WTC11 (cell line): Measurements from ENCODE around the gene EHBP1. TPM values are rescaled to one million over a fixed set of nuclear protein-coding genes. Genes with fewer than 3 reads are reported as not detected.

Experiments used
- ATAC-seq: fragments of 200-7000 bp; cut with Tn5 transposase; 2 replicates; pipeline ENCODE4 v1.10.0; 2021; ENCODE audit warnings: mild to moderate bottlenecking, moderate library complexity
- CTCF ChIA-PET: fragments of 300-600 bp; sonication (Branson Sonifier 250); formaldehyde crosslinking; loops from one replicate; lab custom pipeline; 2021; ENCODE audit warnings: antibody characterized with exemption; lab: Charles Lee
- POLR2A ChIA-PET: fragments of 350-600 bp; sonication (Branson Sonifier 250); formaldehyde crosslinking; loops from one replicate; lab custom pipeline; 2021; ENCODE audit warnings: antibody characterized with exemption; lab: Charles Lee
- DNase-seq: peaks from one replicate; pipeline ENCODE4 v3.0.0; 2021; ENCODE audit warnings: low spot score
- H3K27ac Mint-ChIP-seq: 2 replicates; pipeline ENCODE4 v1.8.0; 2021; ENCODE audit warnings: mixed read lengths
- H3K27me3 Mint-ChIP-seq: 2 replicates; pipeline ENCODE4 v1.8.0; 2021; ENCODE audit warnings: low read depth, mild to moderate bottlenecking, moderate library complexity, mixed read lengths
- H3K36me3 Mint-ChIP-seq: 2 replicates; pipeline ENCODE4 v1.8.0; 2021; ENCODE audit warnings: mixed read lengths
- H3K4me1 Mint-ChIP-seq: 2 replicates; pipeline ENCODE4 v1.8.0; 2022; ENCODE audit warnings: mixed read lengths
- H3K4me3 Mint-ChIP-seq: 2 replicates; pipeline ENCODE4 v1.8.0; 2021; ENCODE audit warnings: mild to moderate bottlenecking, moderate library complexity, mixed read lengths
- H3K9me3 Mint-ChIP-seq: 2 replicates; pipeline ENCODE4 v1.8.0; 2021; ENCODE audit warnings: mixed read lengths
- CREM ChIP-seq: sonication (generic); formaldehyde crosslinking; IDR thresholded peaks from 2 replicates; pipeline ENCODE4 v1.8.1; 2022; ENCODE audit warnings: mild to moderate bottlenecking, missing genetic modification reagents, moderate library complexity
- EMX1 ChIP-seq: fragments of 250-450 bp; sonication (Bioruptor Pico); IDR thresholded peaks from 2 replicates; pipeline ENCODE4 v1.8.0; 2021; ENCODE audit warnings: mild to moderate bottlenecking
- ESRRA ChIP-seq: sonication (generic); formaldehyde crosslinking; IDR thresholded peaks from 2 replicates; pipeline ENCODE4 v1.8.1; 2022; ENCODE audit warnings: mild to moderate bottlenecking, missing genetic modification reagents, borderline replicate concordance
- ETV6 ChIP-seq: sonication (generic); formaldehyde crosslinking; IDR thresholded peaks from 2 replicates; pipeline ENCODE4 v1.8.1; 2022; ENCODE audit warnings: mild to moderate bottlenecking, missing genetic modification reagents
- FOXP1 ChIP-seq: sonication (generic); formaldehyde crosslinking; IDR thresholded peaks from 2 replicates; pipeline ENCODE4 v1.8.0; 2022; ENCODE audit warnings: missing genetic modification reagents, mild to moderate bottlenecking, moderate library complexity, borderline replicate concordance
- NR1H2 ChIP-seq: sonication (generic); formaldehyde crosslinking; IDR thresholded peaks from 2 replicates; pipeline ENCODE4 v1.9.0; 2021; ENCODE audit warnings: mild to moderate bottlenecking, moderate library complexity, missing genetic modification reagents
- TEAD1 ChIP-seq: sonication (generic); formaldehyde crosslinking; IDR thresholded peaks from 2 replicates; pipeline ENCODE4 v1.8.0; 2022; ENCODE audit warnings: mild to moderate bottlenecking, missing genetic modification reagents
- ZNF219 ChIP-seq: sonication (generic); formaldehyde crosslinking; IDR thresholded peaks from 2 replicates; pipeline ENCODE4 v1.8.0; 2023; ENCODE audit warnings: missing genetic modification reagents, mild to moderate bottlenecking, borderline replicate concordance
- ZNF263 ChIP-seq: sonication (generic); formaldehyde crosslinking; IDR thresholded peaks from 2 replicates; pipeline ENCODE4 v1.8.1; 2022; ENCODE audit warnings: low read depth, mild to moderate bottlenecking, moderate library complexity, missing genetic modification reagents
- ZNF423 ChIP-seq: fragments of 250-450 bp; sonication (Bioruptor Pico); IDR thresholded peaks from 2 replicates; pipeline ENCODE4 v2.1.2; 2022; ENCODE audit warnings: mild to moderate bottlenecking, moderate library complexity
- total RNA-seq: library from RNA; stranded (reverse); gene quantifications from 3 replicates; pipeline ENCODE4 v1.2.3, GENCODE V29; 2021
- TF ChIP-seq, protein P1 (sequence below): fragments of 250-450 bp; sonication (Bioruptor Pico); IDR thresholded peaks from 2 replicates; pipeline ENCODE4 v2.1.2; 2022; ENCODE audit warnings: mild to moderate bottlenecking, moderate library complexity
- TF ChIP-seq, protein P2 (sequence below): sonication (generic); formaldehyde crosslinking; IDR thresholded peaks from 2 replicates; pipeline ENCODE4 v1.8.1; 2022; ENCODE audit warnings: missing genetic modification reagents, borderline replicate concordance
- TF ChIP-seq, protein P3 (sequence below): sonication (generic); formaldehyde crosslinking; IDR thresholded peaks from 2 replicates; pipeline ENCODE4 v1.8.0; 2023; ENCODE audit warnings: missing genetic modification reagents
- TF ChIP-seq, protein P4 (sequence below): fragments of 250-450 bp; sonication (Bioruptor Pico); IDR thresholded peaks from 2 replicates; pipeline ENCODE4 v1.8.0; 2021; ENCODE audit warnings: mild to moderate bottlenecking
- TF ChIP-seq, protein P5 (sequence below): sonication (generic); formaldehyde crosslinking; IDR thresholded peaks from 2 replicates; pipeline ENCODE4 v1.8.1; 2023; ENCODE audit warnings: mild to moderate bottlenecking, missing genetic modification reagents, moderate library complexity
- TF ChIP-seq, protein P6 (sequence below): fragments of 250-450 bp; sonication (Bioruptor Pico); IDR thresholded peaks from 2 replicates; pipeline ENCODE4 v1.9.0; 2021; ENCODE audit warnings: moderate library complexity, mild to moderate bottlenecking, inconsistent platforms, borderline replicate concordance
- TF ChIP-seq, protein P7 (sequence below): sonication (generic); formaldehyde crosslinking; IDR thresholded peaks from 2 replicates; pipeline ENCODE4 v1.8.1; 2023; ENCODE audit warnings: mild to moderate bottlenecking, missing genetic modification reagents
- TF ChIP-seq, protein P8 (sequence below): fragments of 250-450 bp; sonication (Bioruptor Pico); IDR thresholded peaks from 2 replicates; pipeline ENCODE4 v1.9.0; 2021; ENCODE audit warnings: mild to moderate bottlenecking

Gene EHBP1
- total RNA-seq, 1 experiment from 2014 or later = 36.4 TPM

DNA sequence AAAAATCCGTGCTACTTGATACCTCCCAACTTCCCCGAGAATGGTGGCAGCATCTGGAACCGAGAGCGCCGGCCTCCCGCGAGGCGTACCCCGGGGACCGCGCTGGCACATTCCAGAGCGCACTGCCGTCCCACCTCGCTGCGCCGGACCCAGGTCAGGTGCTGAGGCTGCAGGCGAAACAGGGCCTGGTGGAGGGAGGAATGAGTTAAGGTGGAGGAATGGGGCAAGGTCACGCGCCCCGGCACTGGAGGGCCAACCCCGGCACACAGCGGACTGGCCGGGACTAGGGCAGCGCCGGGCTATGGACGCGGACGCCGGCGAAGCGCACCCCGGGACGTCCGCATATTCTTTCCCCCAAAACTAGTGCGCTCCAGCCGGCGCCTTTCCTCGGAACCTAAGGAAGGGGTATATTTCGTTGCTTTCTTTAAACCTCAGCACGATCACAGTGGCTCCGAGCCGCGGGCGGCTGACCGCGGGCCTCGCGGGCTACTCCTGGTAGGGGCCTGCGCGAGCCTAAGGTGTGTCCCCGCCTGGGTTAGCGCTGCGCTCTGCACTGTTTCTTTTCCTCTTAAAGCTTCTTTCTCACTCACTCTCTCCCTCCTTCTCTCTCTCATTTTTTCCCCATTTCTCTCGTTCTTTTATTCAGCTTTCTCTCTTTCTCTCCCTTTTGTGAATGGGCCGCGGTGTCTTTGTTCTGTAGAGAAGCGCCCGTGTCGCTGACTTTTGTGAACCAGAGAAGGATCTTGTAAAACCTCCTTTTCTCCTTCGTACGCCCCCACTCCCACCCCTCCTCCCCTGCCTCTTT is 343.1 kb downstream of the EHBP1 start (continued):
- TF ChIP-seq, protein P1, sequence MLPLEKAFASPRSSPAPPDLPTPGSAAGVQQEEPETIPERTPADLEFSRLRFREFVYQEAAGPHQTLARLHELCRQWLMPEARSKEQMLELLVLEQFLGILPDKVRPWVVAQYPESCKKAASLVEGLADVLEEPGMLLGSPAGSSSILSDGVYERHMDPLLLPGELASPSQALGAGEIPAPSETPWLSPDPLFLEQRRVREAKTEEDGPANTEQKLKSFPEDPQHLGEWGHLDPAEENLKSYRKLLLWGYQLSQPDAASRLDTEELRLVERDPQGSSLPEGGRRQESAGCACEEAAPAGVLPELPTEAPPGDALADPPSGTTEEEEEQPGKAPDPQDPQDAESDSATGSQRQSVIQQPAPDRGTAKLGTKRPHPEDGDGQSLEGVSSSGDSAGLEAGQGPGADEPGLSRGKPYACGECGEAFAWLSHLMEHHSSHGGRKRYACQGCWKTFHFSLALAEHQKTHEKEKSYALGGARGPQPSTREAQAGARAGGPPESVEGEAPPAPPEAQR (CRISPR knock-in tag) = no peak
- TF ChIP-seq, protein P2, sequence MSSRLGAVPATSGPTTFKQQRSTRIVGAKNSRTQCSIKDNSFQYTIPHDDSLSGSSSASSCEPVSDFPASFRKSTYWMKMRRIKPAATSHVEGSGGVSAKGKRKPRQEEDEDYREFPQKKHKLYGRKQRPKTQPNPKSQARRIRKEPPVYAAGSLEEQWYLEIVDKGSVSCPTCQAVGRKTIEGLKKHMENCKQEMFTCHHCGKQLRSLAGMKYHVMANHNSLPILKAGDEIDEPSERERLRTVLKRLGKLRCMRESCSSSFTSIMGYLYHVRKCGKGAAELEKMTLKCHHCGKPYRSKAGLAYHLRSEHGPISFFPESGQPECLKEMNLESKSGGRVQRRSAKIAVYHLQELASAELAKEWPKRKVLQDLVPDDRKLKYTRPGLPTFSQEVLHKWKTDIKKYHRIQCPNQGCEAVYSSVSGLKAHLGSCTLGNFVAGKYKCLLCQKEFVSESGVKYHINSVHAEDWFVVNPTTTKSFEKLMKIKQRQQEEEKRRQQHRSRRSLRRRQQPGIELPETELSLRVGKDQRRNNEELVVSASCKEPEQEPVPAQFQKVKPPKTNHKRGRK = 0 out of 2 replicates have a peak, but pooled peaks have one; percentile 38
- TF ChIP-seq NR1H2 = no peak
- TF ChIP-seq ETV6 = no peak

DNA sequence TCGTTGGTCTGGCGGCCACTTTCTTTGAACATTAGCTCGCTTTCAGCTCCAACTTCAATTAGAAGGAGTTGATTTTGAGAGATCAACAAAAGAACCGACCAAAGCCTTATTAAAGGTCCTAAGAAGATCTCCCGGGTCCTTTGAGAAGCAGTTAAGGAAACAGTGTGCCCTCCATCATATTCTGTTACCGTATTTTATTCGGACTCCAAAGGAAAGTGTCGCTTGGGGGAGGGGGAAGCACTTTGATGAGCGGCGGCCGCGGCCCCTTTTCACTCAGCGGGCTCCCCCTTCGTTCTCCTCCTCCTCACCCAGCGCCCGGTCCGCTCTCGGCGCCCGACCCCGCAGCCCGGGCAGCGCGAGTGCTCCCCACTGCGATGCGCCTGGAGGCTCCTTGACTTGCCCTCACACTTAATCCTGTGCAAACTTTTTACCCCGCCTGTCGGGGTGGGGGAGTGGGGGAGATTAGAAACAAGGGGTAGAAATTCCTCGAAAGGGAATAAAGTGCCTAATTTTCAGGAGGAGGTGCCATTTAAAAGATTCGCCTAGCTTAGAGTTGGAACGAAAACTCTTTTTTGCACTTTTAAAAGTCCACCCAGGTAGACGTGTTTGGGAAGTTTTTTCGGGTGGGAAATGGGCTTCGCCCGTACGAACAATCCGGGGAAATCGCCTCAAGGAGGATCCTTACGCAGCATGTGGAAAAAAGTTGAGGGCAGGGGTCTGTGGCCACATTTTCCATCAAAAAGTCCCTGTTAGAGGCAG is 343.9 kb downstream of the EHBP1 start:
- POLR2A ChIA-PET = no interaction called here
- Mint-ChIP-seq H3K4me1 (peaks cover 63% of the 10 kb centered on the region), H3K4me3 (peak overlapping the region; percentile 78), H3K27ac (no peak overlapping the region), H3K9me3 (no peaks in the 10 kb centered on the region), H3K36me3 (no peaks in the 10 kb centered on the region), H3K27me3 (peaks cover 95% of the 10 kb centered on the region)
- ATAC-seq = no peak
- peak; percentile 51 for DNase-seq
- CTCF ChIA-PET = no interaction called here
- TF ChIP-seq CREM (CRISPR knock-in tag) (no peak), TEAD1 (CRISPR knock-in tag) (no peak), ZNF263 (CRISPR knock-in tag) (peak; percentile 70; the same call in 1 of the 2 replicates), ESRRA (no peak), ZNF219 (CRISPR knock-in tag) (no peak), ZNF423 (CRISPR knock-in tag) (peak; percentile 55), EMX1 (CRISPR knock-in tag) (no peak), FOXP1 (no peak)
- TF ChIP-seq, protein P3, sequence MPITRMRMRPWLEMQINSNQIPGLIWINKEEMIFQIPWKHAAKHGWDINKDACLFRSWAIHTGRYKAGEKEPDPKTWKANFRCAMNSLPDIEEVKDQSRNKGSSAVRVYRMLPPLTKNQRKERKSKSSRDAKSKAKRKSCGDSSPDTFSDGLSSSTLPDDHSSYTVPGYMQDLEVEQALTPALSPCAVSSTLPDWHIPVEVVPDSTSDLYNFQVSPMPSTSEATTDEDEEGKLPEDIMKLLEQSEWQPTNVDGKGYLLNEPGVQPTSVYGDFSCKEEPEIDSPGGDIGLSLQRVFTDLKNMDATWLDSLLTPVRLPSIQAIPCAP (CRISPR knock-in tag) = no peak
- TF ChIP-seq, protein P4, sequence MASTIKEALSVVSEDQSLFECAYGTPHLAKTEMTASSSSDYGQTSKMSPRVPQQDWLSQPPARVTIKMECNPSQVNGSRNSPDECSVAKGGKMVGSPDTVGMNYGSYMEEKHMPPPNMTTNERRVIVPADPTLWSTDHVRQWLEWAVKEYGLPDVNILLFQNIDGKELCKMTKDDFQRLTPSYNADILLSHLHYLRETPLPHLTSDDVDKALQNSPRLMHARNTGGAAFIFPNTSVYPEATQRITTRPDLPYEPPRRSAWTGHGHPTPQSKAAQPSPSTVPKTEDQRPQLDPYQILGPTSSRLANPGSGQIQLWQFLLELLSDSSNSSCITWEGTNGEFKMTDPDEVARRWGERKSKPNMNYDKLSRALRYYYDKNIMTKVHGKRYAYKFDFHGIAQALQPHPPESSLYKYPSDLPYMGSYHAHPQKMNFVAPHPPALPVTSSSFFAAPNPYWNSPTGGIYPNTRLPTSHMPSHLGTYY = no peak
- TF ChIP-seq, protein P5, sequence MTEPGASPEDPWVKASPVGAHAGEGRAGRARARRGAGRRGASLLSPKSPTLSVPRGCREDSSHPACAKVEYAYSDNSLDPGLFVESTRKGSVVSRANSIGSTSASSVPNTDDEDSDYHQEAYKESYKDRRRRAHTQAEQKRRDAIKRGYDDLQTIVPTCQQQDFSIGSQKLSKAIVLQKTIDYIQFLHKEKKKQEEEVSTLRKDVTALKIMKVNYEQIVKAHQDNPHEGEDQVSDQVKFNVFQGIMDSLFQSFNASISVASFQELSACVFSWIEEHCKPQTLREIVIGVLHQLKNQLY (CRISPR knock-in tag) = no peak
- TF ChIP-seq, protein P6, sequence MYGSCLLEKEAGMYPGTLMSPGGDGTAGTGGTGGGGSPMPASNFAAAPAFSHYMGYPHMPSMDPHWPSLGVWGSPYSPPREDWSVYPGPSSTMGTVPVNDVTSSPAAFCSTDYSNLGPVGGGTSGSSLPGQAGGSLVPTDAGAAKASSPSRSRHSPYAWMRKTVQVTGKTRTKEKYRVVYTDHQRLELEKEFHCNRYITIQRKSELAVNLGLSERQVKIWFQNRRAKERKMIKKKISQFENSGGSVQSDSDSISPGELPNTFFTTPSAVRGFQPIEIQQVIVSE (CRISPR knock-in tag) = no peak

DNA sequence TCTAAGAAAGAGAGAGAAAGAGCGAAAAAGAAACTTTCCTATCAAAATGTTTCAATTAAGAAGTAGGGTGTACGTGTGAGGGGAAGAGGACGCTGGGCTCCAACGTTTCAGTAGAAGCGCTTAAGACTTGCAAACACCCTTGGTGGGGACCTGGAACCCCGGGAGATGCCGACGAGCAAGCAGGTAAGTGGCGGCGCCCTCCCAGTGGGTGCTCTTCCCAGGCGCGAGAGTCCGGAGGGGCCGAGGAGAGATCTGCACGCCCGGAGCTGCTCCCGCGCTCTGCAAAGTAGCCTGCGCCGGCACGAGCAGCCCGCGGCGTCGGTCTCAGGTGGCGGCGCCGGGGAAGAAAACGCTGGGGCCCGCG is 344.4 kb downstream of the EHBP1 start:
- DNase-seq (no peak), ATAC-seq (no peak)
- no peaks in the 10 kb centered on the region for H3K9me3 Mint-ChIP-seq
- ChIA-PET POLR2A (no interaction called here), CTCF (no interaction called here)
- H3K27me3 Mint-ChIP-seq = peaks cover 96% of the 10 kb centered on the region
- peak overlapping the region; percentile 78 for H3K4me3 Mint-ChIP-seq
- H3K36me3 Mint-ChIP-seq = no peaks in the 10 kb centered on the region
- TF ChIP-seq, protein P7, sequence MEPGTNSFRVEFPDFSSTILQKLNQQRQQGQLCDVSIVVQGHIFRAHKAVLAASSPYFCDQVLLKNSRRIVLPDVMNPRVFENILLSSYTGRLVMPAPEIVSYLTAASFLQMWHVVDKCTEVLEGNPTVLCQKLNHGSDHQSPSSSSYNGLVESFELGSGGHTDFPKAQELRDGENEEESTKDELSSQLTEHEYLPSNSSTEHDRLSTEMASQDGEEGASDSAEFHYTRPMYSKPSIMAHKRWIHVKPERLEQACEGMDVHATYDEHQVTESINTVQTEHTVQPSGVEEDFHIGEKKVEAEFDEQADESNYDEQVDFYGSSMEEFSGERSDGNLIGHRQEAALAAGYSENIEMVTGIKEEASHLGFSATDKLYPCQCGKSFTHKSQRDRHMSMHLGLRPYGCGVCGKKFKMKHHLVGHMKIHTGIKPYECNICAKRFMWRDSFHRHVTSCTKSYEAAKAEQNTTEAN = 0 out of 2 replicates have a peak, but pooled peaks have one; percentile 18
- TF ChIP-seq, protein P8, sequence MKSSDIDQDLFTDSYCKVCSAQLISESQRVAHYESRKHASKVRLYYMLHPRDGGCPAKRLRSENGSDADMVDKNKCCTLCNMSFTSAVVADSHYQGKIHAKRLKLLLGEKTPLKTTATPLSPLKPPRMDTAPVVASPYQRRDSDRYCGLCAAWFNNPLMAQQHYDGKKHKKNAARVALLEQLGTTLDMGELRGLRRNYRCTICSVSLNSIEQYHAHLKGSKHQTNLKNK (CRISPR knock-in tag) = no peak
- TF ChIP-seq ZNF423 (CRISPR knock-in tag) = peak; percentile 14; the same call in 1 of the 2 replicates
- H3K4me1 Mint-ChIP-seq = peaks cover 64% of the 10 kb centered on the region
- no peak overlapping the region for H3K27ac Mint-ChIP-seq
